Measurements from ENCODE around the gene NT5C1B.

DNA sequence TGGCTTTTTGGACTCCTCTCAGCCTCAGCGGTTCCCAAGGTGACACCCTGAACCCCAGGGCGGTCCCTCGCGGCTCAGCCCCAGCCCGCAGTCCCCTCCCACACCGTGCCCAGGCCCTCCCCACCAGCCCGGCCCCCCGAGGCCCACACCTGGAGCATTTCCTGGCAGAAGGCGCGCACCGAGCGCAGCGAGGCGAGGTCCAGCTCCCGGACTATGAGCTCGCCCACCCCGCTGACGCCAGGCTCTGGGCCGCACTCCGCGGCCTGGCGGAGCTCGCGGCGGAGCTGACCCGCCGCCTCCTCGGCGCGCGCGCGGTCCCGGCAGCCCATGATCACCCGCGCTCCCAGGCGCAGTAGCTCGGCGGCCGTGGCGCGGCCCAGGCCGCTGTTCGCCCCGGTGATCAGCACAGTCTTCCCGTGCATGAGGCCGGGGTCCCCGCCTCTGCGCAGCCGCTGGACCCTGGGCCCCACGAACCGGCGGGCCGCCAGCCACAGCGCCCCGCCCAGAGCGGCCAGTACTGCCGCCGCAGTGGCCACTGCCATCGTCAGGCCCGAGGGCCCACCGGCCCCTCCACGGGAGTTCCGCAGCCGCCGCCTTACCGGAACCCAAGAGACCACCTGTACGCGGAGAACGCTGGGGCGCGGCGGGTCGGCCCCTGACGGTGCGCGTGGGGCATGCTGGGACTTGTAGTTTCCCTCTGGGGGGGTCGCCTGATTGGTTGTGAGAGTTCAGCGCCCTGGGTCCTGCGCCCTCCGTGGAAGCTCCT is 29.2 kb downstream of the NT5C1B start, which contains the start of gene RDH14:
- TF ChIP-seq, protein P1, sequence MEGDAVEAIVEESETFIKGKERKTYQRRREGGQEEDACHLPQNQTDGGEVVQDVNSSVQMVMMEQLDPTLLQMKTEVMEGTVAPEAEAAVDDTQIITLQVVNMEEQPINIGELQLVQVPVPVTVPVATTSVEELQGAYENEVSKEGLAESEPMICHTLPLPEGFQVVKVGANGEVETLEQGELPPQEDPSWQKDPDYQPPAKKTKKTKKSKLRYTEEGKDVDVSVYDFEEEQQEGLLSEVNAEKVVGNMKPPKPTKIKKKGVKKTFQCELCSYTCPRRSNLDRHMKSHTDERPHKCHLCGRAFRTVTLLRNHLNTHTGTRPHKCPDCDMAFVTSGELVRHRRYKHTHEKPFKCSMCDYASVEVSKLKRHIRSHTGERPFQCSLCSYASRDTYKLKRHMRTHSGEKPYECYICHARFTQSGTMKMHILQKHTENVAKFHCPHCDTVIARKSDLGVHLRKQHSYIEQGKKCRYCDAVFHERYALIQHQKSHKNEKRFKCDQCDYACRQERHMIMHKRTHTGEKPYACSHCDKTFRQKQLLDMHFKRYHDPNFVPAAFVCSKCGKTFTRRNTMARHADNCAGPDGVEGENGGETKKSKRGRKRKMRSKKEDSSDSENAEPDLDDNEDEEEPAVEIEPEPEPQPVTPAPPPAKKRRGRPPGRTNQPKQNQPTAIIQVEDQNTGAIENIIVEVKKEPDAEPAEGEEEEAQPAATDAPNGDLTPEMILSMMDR (IDR thresholded peaks at IDR 0.05), result peak in 2 of 3 donors; percentile 33 to 50
- peak; percentile 62 for TF ChIP-seq POLR2A (IDR thresholded peaks at IDR 0.05)

Measured in ovary (tissue), 3 donors.